HUDEP-2 (cell line): Measurements from ENCODE around the gene XAGE1B.
"Not testable (repeated sequence)": the region's sequence is repeated elsewhere in the genome, so short reads cannot be mapped to it uniquely, and the experiment has no call there.

Source experiments
- DNase-seq, 76 experiments: peaks; one replicate each; lab custom pipeline; 2025; ENCODE audit not compliant: unreplicated experiment in 76 of 76; lab: John Stamatoyannopoulos, UW

XAGE1B gene, protein sequence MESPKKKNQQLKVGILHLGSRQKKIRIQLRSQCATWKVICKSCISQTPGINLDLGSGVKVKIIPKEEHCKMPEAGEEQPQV

DNA sequence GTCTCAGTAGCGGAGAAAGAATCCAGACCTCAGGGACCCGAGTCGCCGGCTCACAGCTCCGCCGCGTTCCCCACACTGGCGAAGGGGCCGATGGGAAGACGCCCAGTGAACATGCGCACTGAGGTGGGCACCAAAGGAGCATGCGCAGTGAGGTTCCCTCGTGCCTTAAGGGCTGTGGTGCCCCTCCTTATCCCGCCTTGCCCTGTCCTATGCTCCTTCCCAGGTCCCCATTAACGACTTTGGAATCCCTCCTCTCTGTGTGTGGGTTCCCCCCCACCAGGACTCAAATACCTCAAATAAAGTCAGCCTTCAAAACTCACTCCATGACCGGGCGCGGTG, at the start of gene XAGE1B:
TSS of gene XAGE1B (minus strand) at position 77 of the 339 bp plus-strand sequence. CDS start 1,536 bp downstream, outside the sequence.
- not testable (repeated sequence) for DNase-seq

DNA sequence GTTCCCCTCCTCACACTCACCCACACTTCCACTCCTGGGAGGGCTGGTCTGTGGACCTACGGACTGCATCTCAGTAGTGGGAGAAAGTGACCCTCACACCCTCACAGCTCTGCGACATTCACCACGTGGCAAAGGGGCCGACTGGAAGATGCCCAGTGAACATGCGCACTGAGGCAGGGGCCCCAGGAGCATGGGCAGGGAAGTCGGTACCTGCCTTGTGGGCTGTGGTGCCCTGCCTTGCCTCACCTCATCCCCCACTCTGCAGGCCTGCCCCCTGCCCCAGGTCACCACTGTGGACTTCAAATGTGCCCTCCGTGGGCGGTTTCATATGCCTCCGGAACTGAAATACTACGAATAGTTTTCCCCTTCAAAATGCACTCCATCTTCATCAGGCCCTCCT, 46.2 kb upstream of the XAGE1B start:
- no peak for DNase-seq

DNA sequence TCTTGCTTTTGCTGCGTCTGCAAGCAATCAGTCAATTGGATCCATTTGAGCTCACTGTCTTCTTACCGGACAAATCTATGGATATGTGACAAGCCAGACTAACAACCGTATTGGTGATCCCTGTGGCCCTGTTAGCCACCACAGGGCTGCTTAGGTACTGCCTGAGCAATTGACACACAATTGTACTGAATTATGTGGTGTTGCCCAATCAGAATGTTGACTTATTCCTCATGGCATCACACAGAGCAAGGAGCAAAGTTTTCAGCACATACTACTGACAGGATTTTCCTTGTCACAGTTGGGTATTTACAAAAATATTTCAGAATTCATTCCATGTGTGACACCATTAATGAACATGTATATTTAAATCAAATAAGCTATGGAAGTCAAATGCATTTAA, 41.3 kb upstream of the XAGE1B start:
- no peak for DNase-seq

DNA sequence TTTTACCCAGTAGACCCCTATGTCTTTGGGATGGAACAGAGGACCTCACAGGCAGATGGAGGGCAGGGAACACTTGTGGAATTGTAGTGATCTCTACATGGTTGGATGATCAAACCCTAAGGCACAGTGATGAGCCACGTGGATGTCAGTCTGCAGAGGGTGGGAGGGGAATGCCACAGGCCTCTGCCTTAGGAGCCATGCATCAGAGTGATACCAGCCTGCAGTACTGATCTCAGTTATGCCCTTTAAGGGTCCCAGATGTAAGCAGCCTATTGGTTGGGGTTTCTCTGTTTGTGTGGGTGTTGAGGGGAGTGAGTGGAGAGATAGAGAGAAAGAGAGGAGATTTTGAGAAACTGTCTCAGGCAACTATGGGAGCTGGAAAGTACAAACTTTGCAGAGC, 39.9 kb upstream of the XAGE1B start:
- no peak for DNase-seq

DNA sequence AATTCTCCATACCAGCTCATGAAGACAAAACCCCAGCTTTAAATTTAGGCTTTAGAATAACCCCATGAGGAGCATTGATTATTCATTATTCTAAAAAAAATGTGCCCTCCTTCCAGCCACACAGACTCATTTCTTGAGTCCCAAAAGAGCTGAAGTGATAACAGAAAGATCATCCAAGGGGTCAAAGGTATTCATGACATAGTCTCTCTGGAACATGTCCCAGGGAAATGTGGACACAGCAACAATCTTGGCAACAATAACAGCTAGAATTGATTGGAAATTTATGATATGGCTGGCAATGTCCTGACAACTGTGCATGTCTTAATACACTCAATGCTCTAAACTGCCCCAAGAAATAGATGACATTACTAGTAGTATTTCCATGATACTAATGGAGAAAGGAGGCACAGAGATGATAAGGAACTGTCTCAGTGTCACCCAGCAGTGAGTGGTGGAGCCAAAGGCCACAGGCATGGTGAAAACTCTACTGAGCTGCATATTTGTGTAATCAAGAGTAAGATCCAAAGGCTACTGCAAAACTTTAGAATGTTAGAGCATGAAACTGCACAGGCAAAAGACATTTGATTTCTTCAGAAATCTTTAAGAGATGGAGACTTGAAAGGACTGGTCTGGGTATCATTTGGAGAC, 37.3 kb upstream of the XAGE1B start:
- no peak for DNase-seq

DNA sequence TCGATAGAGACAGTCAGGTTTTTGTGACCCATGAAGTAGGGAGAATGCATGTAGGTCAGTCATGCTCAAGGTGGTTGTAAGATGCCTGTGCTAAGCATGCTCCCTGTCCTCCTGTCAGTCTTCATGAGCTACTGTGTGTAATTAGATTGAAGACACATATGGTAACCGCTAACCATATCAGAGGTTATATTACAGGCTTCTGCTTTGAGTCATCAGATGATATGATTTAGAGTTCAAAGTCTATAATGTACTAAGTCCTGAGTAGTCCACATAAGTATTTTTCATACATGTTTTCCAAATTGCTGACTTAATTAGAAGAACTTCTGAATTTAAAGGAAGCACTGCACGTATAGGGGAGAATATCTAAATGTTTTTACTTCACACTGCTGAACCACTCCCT, 31.9 kb upstream of the XAGE1B start:
- DNase-seq = not testable (repeated sequence)

DNA sequence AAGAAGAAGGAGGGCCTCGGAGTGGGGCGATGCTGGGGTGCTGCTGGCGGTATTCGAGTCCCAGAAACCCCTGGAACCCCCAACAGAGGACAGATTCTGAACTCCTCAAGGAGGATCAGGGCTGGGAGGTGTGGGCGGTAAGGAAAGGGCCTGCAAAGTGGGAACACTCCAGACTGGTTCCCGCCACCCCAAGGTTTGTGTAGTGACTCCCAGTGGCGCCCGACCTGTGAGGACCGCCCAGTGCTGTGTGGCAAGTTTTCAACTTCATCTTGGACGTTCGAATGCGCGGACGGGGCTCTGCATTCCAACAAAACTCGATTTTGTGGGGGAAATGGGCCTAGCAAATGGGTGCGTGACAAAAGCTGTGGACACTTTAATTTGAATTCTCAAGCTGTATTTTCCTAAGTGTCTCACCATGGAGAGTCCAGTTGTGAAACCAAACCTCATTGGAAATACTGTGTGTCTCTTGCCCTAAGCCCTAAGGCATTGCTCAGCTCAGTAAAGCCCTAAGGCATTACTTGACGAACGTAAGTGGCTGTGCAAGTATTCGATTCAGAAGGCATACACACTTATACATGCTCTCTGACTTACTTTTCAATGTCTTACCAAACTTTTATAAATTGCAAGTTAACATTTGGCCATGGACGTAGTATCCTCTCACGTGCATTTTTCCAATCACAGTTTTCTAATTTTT, 27.4 kb upstream of the XAGE1B start:
- DNase-seq = no peak

DNA sequence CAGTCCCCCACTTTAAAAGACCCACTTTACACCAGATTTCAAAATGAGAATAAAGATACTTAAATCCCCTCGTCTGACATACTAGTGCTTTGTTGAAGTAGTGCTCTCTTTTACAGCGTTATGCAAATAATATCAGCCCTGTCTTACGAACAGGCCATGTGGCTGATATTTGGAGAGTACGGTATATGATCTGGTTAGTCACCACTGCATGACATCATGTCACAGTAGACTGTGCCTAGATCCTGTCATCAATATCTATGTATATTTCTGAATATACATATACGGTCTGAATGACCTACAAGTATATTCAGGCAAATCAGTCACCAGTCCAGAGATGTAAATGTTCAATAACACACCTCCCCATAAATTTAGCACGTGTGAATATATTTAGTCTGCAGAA, 25.4 kb upstream of the XAGE1B start:
- DNase-seq = no peak

DNA sequence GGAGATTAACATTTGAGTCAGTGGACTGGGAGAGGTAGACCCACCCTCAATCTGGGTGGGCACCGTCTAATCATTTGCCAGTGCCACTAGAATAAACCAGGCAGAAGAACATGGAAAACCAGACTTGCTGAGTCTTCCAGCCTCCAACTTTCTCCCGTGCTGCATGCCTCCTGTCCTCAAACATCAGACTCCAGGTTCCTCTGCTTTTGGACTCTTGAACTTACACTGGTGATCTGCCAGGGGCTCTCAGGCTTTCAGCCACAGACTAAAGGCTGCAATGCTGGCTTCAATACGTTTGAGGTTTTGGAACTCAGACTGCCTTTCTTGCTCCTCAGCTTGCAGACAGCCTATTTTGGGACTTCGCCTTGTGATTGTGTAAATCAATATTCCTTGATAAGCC, 24.2 kb upstream of the XAGE1B start:
- DNase-seq = not testable (repeated sequence)

DNA sequence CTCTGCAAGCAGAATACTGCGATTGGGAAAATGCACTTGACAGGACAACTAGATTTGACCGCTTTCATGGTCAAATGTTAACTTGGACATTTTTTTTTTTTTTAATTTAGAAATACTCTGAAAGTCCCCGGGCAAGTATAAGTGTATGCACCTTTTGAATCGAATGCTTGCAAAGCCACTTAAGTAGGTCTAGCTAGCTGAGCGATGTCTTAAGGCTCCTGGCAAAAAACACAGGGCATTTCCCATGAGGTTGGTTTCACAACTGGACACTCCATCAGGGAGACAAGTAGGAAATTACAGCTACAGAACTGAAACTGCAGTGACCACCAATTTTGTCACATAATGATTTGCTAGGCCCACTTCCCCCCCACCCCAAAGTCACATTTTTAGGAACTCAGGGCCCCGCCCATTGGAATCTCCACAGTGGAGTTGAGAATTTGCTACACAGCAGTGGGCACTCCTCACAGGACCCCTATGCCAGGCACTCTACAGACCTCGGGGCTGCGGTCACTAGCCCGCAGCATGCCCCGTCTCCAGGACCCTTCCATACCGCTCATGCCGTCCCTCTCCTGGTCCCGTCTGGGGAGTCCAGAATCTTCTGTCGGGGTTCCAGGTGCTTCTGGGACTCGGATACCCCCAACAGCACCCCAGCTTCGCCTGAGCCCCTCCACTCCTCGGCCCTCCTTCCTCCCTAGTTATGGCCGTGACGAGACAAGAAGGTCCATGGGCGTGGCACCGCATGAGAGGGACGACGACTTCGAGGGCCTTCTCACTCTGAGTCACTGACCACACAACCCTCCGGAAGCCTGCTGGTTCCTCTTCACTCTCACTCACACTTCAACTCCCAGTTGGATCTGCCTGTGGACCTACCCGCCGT, 515 bp downstream of the XAGE1B start:
- not testable (repeated sequence) for DNase-seq

DNA sequence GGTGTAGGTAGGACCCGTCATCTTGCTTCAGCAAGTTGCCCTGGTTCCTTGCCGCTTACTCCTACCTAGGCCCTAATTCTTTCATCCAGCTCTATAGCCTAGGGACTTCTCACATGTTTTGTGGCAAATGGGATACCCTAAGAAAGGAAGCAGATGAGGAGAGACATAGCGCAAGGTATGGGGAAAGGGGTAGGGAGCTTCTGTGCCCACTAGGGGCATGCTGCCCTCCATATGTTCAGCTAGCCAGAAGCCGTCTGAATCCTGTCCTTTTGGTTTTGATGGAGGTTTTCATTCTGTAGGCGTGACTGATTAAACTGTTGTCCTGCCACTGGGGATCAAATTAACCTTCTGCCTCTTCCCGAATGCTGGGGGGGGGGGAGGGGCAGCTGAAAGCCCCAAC, 5.7 kb downstream of the XAGE1B start:
- DNase-seq = not testable (repeated sequence)

DNA sequence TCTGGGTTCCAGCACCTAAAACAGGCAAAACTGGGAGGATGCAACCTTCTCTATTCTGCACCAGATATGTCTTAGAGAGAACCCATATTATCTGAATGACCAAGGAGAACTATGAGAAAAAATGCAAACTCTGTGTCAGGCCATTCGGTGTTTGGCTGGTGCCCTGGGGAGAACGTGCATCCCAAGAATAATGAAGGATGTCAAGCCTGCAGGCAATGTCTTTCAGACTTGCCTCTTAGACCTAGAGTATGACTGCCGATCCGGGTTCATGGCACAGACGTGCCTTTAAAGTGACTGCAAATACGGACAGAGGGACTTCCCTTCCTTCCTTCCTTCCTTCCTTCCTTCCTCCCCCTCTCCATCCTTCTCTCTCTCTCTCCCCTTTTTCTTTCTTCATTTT, 6.9 kb downstream of the XAGE1B start:
- no peak for DNase-seq

DNA sequence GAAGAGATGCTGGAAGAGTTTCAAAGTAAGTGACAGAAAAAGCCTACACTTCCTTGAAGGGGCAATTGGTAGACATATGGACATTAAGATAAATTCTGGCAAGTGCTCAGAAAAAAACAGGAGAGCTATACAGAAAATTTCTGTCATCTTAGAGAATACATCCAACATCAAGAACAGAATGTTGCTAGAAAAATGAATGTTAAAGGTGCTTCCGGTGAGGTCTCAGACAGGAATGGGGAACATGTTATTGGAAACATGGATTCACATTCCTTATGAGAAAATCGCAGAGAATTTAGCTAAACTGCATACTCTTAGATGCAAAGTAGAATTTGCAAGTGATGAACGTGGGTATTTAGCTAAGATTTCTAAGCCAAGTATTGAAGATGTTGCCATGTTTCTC, 9.5 kb downstream of the XAGE1B start:
- no peak for DNase-seq

DNA sequence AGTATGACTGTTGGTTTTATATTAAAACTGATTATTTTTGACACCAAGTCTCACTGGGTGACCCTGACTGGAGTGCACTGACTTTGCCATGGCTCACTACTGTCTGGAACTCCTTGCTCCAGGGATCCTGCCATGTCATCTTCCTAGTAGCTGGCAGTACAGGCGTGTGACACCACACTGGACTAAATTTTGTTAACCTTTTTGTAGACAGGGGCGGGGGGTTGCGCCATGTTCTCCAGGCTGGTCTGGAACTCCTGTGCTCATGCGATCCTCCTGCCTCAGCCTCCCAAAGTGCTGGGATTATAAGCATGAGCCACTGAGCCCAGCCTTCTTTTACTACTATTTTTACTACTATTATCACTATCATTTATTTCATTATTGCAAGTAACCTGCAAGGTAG, 12.3 kb downstream of the XAGE1B start:
- no peak for DNase-seq

DNA sequence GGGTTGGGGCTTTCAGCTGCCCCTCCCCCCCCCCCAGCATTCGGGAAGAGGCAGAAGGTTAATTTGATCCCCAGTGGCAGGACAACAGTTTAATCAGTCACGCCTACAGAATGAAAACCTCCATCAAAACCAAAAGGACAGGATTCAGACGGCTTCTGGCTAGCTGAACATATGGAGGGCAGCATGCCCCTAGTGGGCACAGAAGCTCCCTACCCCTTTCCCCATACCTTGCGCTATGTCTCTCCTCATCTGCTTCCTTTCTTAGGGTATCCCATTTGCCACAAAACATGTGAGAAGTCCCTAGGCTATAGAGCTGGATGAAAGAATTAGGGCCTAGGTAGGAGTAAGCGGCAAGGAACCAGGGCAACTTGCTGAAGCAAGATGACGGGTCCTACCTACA, 15.5 kb downstream of the XAGE1B start:
- not testable (repeated sequence) for DNase-seq

DNA sequence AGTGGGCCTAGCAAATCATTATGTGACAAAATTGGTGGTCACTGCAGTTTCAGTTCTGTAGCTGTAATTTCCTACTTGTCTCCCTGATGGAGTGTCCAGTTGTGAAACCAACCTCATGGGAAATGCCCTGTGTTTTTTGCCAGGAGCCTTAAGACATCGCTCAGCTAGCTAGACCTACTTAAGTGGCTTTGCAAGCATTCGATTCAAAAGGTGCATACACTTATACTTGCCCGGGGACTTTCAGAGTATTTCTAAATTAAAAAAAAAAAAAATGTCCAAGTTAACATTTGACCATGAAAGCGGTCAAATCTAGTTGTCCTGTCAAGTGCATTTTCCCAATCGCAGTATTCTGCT, 20.5 kb downstream of the XAGE1B start:
- DNase-seq = not testable (repeated sequence)

DNA sequence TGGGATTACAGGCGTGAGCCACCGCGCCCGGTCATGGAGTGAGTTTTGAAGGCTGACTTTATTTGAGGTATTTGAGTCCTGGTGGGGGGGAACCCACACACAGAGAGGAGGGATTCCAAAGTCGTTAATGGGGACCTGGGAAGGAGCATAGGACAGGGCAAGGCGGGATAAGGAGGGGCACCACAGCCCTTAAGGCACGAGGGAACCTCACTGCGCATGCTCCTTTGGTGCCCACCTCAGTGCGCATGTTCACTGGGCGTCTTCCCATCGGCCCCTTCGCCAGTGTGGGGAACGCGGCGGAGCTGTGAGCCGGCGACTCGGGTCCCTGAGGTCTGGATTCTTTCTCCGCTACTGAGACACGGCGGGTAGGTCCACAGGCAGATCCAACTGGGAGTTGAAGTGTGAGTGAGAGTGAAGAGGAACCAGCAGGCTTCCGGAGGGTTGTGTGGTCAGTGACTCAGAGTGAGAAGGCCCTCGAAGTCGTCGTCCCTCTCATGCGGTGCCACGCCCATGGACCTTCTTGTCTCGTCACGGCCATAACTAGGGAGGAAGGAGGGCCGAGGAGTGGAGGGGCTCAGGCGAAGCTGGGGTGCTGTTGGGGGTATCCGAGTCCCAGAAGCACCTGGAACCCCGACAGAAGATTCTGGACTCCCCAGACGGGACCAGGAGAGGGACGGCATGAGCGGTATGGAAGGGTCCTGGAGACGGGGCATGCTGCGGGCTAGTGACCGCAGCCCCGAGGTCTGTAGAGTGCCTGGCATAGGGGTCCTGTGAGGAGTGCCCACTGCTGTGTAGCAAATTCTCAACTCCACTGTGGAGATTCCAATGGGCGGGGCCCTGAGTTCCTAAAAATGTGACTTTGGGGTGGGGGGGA, 21.1 kb downstream of the XAGE1B start, which contains the start of gene XAGE1A:
TSS of gene XAGE1A (plus strand) at position 264 of the 874 bp plus-strand sequence. CDS start 1,554 bp downstream, outside the sequence.
- DNase-seq = not testable (repeated sequence)

DNA sequence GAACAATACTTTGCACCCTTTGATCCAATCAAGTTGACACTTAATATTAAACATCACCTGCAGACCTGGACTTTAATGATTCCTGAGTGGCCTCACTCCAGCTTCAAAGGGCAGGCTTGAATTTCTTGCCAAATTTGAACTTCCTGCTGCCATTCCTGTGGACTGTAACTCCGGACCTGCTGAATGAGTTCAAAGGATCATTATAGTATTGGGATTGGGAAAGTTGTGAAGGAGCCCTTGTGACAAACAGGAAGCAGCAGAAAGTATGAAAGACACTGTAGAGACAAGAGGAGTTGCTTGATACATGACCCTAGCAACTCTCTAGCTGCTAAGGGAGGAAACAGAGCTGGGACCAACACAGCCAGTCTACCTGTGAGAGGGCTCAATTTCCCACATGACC, 45.6 kb downstream of the XAGE1B start:
- not testable (repeated sequence) for DNase-seq
